Neuronal stem cell (in vitro differentiated cells): ENCODE results near the gene MUC20.

Source experiments
- DNase-seq: peaks from one replicate; pipeline ENCODE4 v3.0.0-alpha.2; 2013; ENCODE audit warnings: low spot score
- H2AFZ ChIP-seq: one replicate; pipeline ENCODE4 v1.6.1; 2013; ENCODE audit warnings: mild to moderate bottlenecking, low read length, inconsistent platforms
- H2AK5ac ChIP-seq: 2 replicates; pipeline ENCODE4 v1.6.1; 2013; ENCODE audit warnings: low read depth, mild to moderate bottlenecking, inconsistent platforms, low read length, moderate library complexity, mixed read lengths
- H2BK120ac ChIP-seq: 2 replicates; pipeline ENCODE4 v1.6.1; 2013; ENCODE audit warnings: low read depth, mild to moderate bottlenecking, inconsistent platforms, low read length, moderate library complexity, mixed read lengths
- H2BK12ac ChIP-seq: one replicate; pipeline ENCODE4 v1.6.1; 2013; ENCODE audit warnings: low read length, inconsistent platforms
- H2BK15ac ChIP-seq: 2 replicates; pipeline ENCODE4 v1.6.1; 2013; ENCODE audit warnings: mild to moderate bottlenecking, low read length, inconsistent platforms, mixed read lengths
- H2BK5ac ChIP-seq: one replicate; pipeline ENCODE4 v1.6.1; 2013; ENCODE audit warnings: inconsistent platforms, mild to moderate bottlenecking, low read length, moderate library complexity
- H3K14ac ChIP-seq: one replicate; pipeline ENCODE4 v1.6.1; 2013; ENCODE audit warnings: low read length, inconsistent platforms
- H3K18ac ChIP-seq: 2 replicates; pipeline ENCODE4 v1.6.1; 2013; ENCODE audit warnings: low read length, inconsistent platforms
- H3K23ac ChIP-seq: 2 replicates; pipeline ENCODE4 v1.6.1; 2013; ENCODE audit warnings: low read depth, mild to moderate bottlenecking, mixed read lengths, low read length, inconsistent platforms; ENCODE audit not compliant: poor library complexity
- H3K27ac ChIP-seq: replicated peaks from 3 replicates; pipeline ENCODE4 v1.5.1; 2013; ENCODE audit warnings: low read length, inconsistent platforms
- H3K27me3 ChIP-seq, 3 experiments: 2 replicates each; pipeline ENCODE4 v1.6.1; 2013; ENCODE audit warnings: low read length in 3 of 3, mild to moderate bottlenecking in 2 of 3, inconsistent platforms in 1 of 3, low read depth in 1 of 3, mixed read lengths in 1 of 3, moderate library complexity in 1 of 3; ENCODE audit not compliant: control insufficient read depth in 3 of 3, insufficient read depth in 3 of 3
- H3K36me3 ChIP-seq, 2 donors: replicated peaks in 1 of 2; 2 replicates each; pipeline ENCODE4 v1.6.1; 2013; ENCODE audit warnings: low read length in 2 of 2; ENCODE audit not compliant: control insufficient read depth in 2 of 2, insufficient read depth in 2 of 2
- H3K4ac ChIP-seq: 2 replicates; pipeline ENCODE4 v1.6.1; 2013; ENCODE audit warnings: inconsistent platforms, mild to moderate bottlenecking, low read length, moderate library complexity
- H3K4me1 ChIP-seq, 2 donors: 1 replicate in 1 of 2; 2 replicates in 1 of 2; pipeline ENCODE4 v1.6.1; 2013; ENCODE audit warnings: low read length in 2 of 2, low read depth in 1 of 2; ENCODE audit not compliant: control insufficient read depth in 2 of 2, insufficient read depth in 1 of 2
- H3K4me2 ChIP-seq: one replicate; pipeline ENCODE4 v1.6.1; 2013; ENCODE audit warnings: mild to moderate bottlenecking, low read length, inconsistent platforms; ENCODE audit not compliant: insufficient read depth, poor library complexity, severe bottlenecking
- H3K4me3 ChIP-seq, 2 donors: 2 replicates each; pipeline ENCODE4 v1.5.1; 2013; ENCODE audit warnings: low read length in 2 of 2, mild to moderate bottlenecking in 2 of 2, inconsistent platforms in 1 of 2, moderate library complexity in 1 of 2
- H3K79me1 ChIP-seq: one replicate; pipeline ENCODE4 v1.6.1; 2013; ENCODE audit warnings: low read depth, mild to moderate bottlenecking, inconsistent platforms, low read length, moderate library complexity
- H3K9ac ChIP-seq: one replicate; pipeline ENCODE4 v1.6.1; 2013; ENCODE audit warnings: mild to moderate bottlenecking, low read depth, low read length, inconsistent platforms; ENCODE audit not compliant: poor library complexity
- H3K9me3 ChIP-seq, 2 donors: replicated peaks in 1 of 2; 2 replicates each; pipeline versions ENCODE3 to v1.6.1; 2013; ENCODE audit warnings: low read length in 2 of 2, mild to moderate bottlenecking in 2 of 2, inconsistent platforms in 1 of 2, low read depth in 1 of 2, mixed read lengths in 1 of 2, moderate library complexity in 1 of 2; ENCODE audit not compliant: control insufficient read depth in 2 of 2, insufficient read depth in 1 of 2
- H4K8ac ChIP-seq: one replicate; pipeline ENCODE4 v1.6.1; 2013; ENCODE audit warnings: low read depth, mild to moderate bottlenecking, inconsistent platforms, low read length, moderate library complexity
- H4K91ac ChIP-seq: one replicate; pipeline ENCODE4 v1.6.1; 2013; ENCODE audit warnings: low read length, low read depth, mild to moderate bottlenecking, inconsistent platforms; ENCODE audit not compliant: poor library complexity
- WGBS, 2 donors: extraction: QIAGEN DNeasy Blood & Tissue Kit; methylation state at CpG; one replicate each; pipeline ENCODE4 v1.1.7; 2013; ENCODE audit warnings: missing lambda C conversion rate in 2 of 2, mixed read lengths in 1 of 2; ENCODE audit not compliant: insufficient read length in 2 of 2, insufficient replicate concordance in 1 of 2; ENCODE audit errors: extremely low coverage in 2 of 2; 5-methylcytosine and 5-hydroxymethylcytosine counted together

Gene MUC20

GRCh38 chr3:195766671-195767070, 45.9 kb downstream of the MUC20 start:
- Histone ChIP-seq H2BK12ac (no peak overlapping the region), H4K8ac (no peak overlapping the region), H2BK5ac (peak overlapping the region; percentile 11), H3K4me1 (no peaks in the 10 kb centered on the region), H4K91ac (no peak overlapping the region), H3K4ac (peak overlapping the region; percentile 23), H3K36me3 (no peaks in the 10 kb centered on the region), H3K18ac (peak overlapping the region; percentile 48), H2BK15ac (no peak overlapping the region), H3K9ac (no peak overlapping the region), H3K27me3 (peaks cover 0 to 7% (median 0%) of the 10 kb centered on the region in 3 experiments), H2AFZ (no peak overlapping the region), H3K4me2 (no peak overlapping the region), H3K23ac (no peak overlapping the region), H3K9me3 (no peaks in the 10 kb centered on the region), H2AK5ac (no peak overlapping the region), H3K4me3 (peak overlapping the region in 1 of 2 donors; percentile 43), H2BK120ac (no peak overlapping the region), H3K79me1 (peaks cover 4% of the 10 kb centered on the region), H3K14ac (no peak overlapping the region), H3K27ac (no peak overlapping the region)
- no CpG with 5 or more reads among the region's 14 CpGs for WGBS, 2 donors
- no peak for DNase-seq

GRCh38 chr3:195767792-195768191, 47.0 kb downstream of the MUC20 start:
- no peaks in the 10 kb centered on the region for H3K4me1 ChIP-seq
- no peak overlapping the region for H3K4me3 ChIP-seq
- H3K9ac ChIP-seq: peak overlapping the region; percentile 12
- peaks cover 1% of the 10 kb centered on the region for H3K79me1 ChIP-seq
- H2AFZ ChIP-seq: no peak overlapping the region
- H3K9me3 ChIP-seq: no peaks in the 10 kb centered on the region
- H3K18ac ChIP-seq: peak overlapping the region; percentile 8
- no peak overlapping the region for H2BK15ac ChIP-seq
- no peak overlapping the region for H3K14ac ChIP-seq
- no peak overlapping the region for H3K4me2 ChIP-seq
- H4K91ac ChIP-seq: no peak overlapping the region
- H2BK5ac ChIP-seq: no peak overlapping the region
- WGBS, 2 donors: no CpG with 5 or more reads among the region's 10 CpGs
- DNase-seq: no peak
- no peaks in the 10 kb centered on the region for H3K36me3 ChIP-seq
- H3K23ac ChIP-seq: no peak overlapping the region
- no peak overlapping the region for H2AK5ac ChIP-seq
- no peak overlapping the region for H2BK120ac ChIP-seq
- H3K27me3 ChIP-seq: peaks cover 0 to 7% (median 0%) of the 10 kb centered on the region in 3 experiments
- H2BK12ac ChIP-seq: no peak overlapping the region
- H3K4ac ChIP-seq: no peak overlapping the region
- H4K8ac ChIP-seq: no peak overlapping the region
- no peak overlapping the region for H3K27ac ChIP-seq

GRCh38 chr3:195768414-195768813, 47.6 kb downstream of the MUC20 start:
- Histone ChIP-seq H3K79me1 (peaks cover 1% of the 10 kb centered on the region), H3K9me3 (no peaks in the 10 kb centered on the region), H3K4me3 (no peak overlapping the region), H3K14ac (no peak overlapping the region), H3K9ac (no peak overlapping the region), H2BK120ac (no peak overlapping the region), H2BK15ac (no peak overlapping the region), H3K27ac (no peak overlapping the region), H3K4me1 (no peaks in the 10 kb centered on the region), H3K36me3 (no peaks in the 10 kb centered on the region), H2AFZ (no peak overlapping the region), H3K4me2 (no peak overlapping the region), H4K91ac (no peak overlapping the region), H4K8ac (no peak overlapping the region), H3K23ac (no peak overlapping the region), H3K18ac (no peak overlapping the region), H3K4ac (no peak overlapping the region), H2BK12ac (no peak overlapping the region), H3K27me3 (peaks cover 0 to 7% (median 0%) of the 10 kb centered on the region in 3 experiments), H2BK5ac (no peak overlapping the region), H2AK5ac (no peak overlapping the region)
- no peak for DNase-seq
- no CpG with 5 or more reads among the region's 6 CpGs for WGBS, 2 donors

GRCh38 chr3:195768831-195769303, 48.1 kb downstream of the MUC20 start:
- WGBS, 2 donors: no CpG with 5 or more reads among the region's 17 CpGs
- no peak overlapping the region for H2BK12ac ChIP-seq

More at GRCh38 chr3:195768831-195769303, 48.1 kb downstream of the MUC20 start:
- Histone ChIP-seq H4K8ac (no peak overlapping the region), H3K27ac (no peak overlapping the region), H2AK5ac (no peak overlapping the region), H3K79me1 (peaks cover 1% of the 10 kb centered on the region), H3K36me3 (no peaks in the 10 kb centered on the region), H3K9me3 (no peaks in the 10 kb centered on the region), H2AFZ (no peak overlapping the region), H3K4ac (no peak overlapping the region), H2BK120ac (no peak overlapping the region), H4K91ac (no peak overlapping the region), H3K9ac (no peak overlapping the region), H2BK5ac (no peak overlapping the region), H3K23ac (peak overlapping the region; percentile 34), H3K4me2 (no peak overlapping the region), H3K4me3 (no peak overlapping the region), H2BK15ac (no peak overlapping the region), H3K18ac (peak overlapping the region; percentile 60), H3K27me3 (peaks cover 0 to 7% (median 0%) of the 10 kb centered on the region in 3 experiments), H3K4me1 (no peaks in the 10 kb centered on the region), H3K14ac (no peak overlapping the region)
- DNase-seq: no peak
